Activated CD4-positive, alpha-beta T cell treated with anti-CD3 and anti-CD28 coated beads for 36 hours (primary cell): ENCODE data around the gene ACTR5. TPM values are rescaled to one million over a fixed set of nuclear protein-coding genes. Genes with fewer than 3 reads are reported as not detected.

Source experiments
- ATAC-seq: fragments of 200-7000 bp; cut with Tn5 transposase; one replicate; pipeline ENCODE4 v1.10.0; 2021; ENCODE audit warnings: mild to moderate bottlenecking, moderate library complexity
- CTCF ChIA-PET: fragments of 350-600 bp; sonication (Branson Sonifier 250); formaldehyde crosslinking; loops from one replicate; lab custom pipeline; 2021; ENCODE audit warnings: antibody characterized with exemption; lab: Charles Lee
- POLR2A ChIA-PET: fragments of 350-600 bp; sonication (Branson Sonifier 250); formaldehyde crosslinking; loops from one replicate; lab custom pipeline; 2021; ENCODE audit warnings: antibody characterized with exemption, inconsistent platforms; lab: Charles Lee
- DNase-seq: peaks from one replicate; pipeline ENCODE4 v3.0.0-alpha.2; 2020
- H3K27ac Mint-ChIP-seq: one replicate; pipeline ENCODE4 v1.8.0; 2021; ENCODE audit warnings: mixed read lengths
- H3K27me3 Mint-ChIP-seq: one replicate; pipeline ENCODE4 v1.8.0; 2021; ENCODE audit warnings: mixed read lengths
- H3K36me3 Mint-ChIP-seq: one replicate; pipeline ENCODE4 v1.8.0; 2021; ENCODE audit warnings: low read depth, mixed read lengths
- H3K4me1 Mint-ChIP-seq: one replicate; pipeline ENCODE4 v1.8.0; 2021; ENCODE audit warnings: mixed read lengths
- H3K4me3 Mint-ChIP-seq: one replicate; pipeline ENCODE4 v1.8.0; 2021; ENCODE audit warnings: mild to moderate bottlenecking, moderate library complexity, mixed read lengths
- H3K9me3 Mint-ChIP-seq: one replicate; pipeline ENCODE4 v1.8.0; 2021; ENCODE audit warnings: low read depth, mixed read lengths
- intact Hi-C, 2 experiments: fragments of 100-400 bp; cut with DNase I in 1 of 2; cut with micrococcal nuclease in 1 of 2; formaldehyde crosslinking; loops; one replicate each; pipeline versions ENCODE4 v1.14.2 to v1.15.1; 2022 to 2024; cut with DNase I, micrococcal nuclease
- total RNA-seq, 2 experiments: library from RNA; stranded (reverse); gene quantifications; one replicate each; pipeline ENCODE4 v1.2.3, GENCODE V29; 2021

Gene ACTR5
- 1 to 10 TPM; 6.3 to 8.4 TPM for total RNA-seq

DNA sequence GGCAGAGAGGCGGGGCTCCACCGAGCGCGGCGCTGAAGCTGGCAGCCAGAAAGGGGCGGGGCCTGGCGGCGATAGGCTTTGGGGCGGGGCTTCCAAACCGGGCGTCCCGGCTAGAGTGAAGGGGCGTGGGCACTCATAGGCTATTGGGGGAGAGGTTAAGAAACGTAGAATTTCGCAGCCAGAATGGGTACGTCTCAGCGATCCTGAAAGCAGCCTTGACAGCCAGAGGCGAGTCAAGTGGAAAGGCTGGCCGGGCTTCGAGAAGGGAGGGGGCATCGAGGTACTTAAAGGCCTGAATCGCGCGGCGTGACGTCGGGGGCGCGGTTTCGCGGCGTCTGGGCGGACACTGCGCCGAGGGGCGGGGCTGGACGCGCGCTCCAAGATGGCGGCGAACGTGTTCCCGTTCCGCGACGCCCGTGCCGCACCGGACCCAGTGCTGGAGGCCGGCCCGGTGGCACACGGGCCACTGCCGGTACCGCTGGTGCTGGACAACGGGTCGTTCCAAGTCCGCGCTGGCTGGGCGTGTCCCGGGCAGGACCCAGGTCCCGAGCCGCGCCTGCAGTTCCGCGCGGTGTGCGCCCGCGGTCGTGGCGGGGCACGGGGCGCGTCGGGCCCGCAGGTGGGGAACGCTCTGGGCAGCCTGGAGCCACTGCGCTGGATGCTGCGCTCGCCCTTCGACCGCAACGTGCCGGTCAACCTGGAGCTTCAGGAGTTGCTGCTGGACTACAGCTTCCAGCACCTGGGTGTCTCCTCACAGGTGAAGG lies at the start of gene ACTR5:
TSS of gene ACTR5 (plus strand) at position 364 of the 764 bp plus-strand sequence. CDS start at position 383, 19 bp downstream.
- intact Hi-C loops: loop anchor here (1.0 to 5.0 kb wide), 15 partner anchors 17 to 715 kb away; partner anchors contain the start of genes PPP1R16B (in 2 of the 2), DHX35 (in 1 of the 2), FAM83D (in 1 of the 2) and RALGAPB (in 1 of the 2)
- ATAC-seq: peak; percentile 92
- H3K27me3 Mint-ChIP-seq: no peaks in the 10 kb centered on the region
- DNase-seq: peak; percentile 98
- ChIA-PET POLR2A (interaction anchor here (0.5 to 1.0 kb wide), 2 partner anchors 94 to 116 kb away, joined by 3 to 4 read pairs; no protein-coding TSS in a partner anchor), CTCF (interaction anchor here (0.7 to 6.3 kb wide), 8 partner anchors 10 to 214 kb away, joined by 3 to 33 read pairs (median 4); partner anchors contain the start of gene DHX35)
- peaks cover 8% of the 10 kb centered on the region for H3K36me3 Mint-ChIP-seq
- H3K4me1 Mint-ChIP-seq: peaks cover 22% of the 10 kb centered on the region
- H3K9me3 Mint-ChIP-seq: no peaks in the 10 kb centered on the region
- peak within 1 kb of the TSS; percentile 98 for H3K27ac Mint-ChIP-seq
- peak within 1 kb of the TSS; percentile 91 for H3K4me3 Mint-ChIP-seq

DNA sequence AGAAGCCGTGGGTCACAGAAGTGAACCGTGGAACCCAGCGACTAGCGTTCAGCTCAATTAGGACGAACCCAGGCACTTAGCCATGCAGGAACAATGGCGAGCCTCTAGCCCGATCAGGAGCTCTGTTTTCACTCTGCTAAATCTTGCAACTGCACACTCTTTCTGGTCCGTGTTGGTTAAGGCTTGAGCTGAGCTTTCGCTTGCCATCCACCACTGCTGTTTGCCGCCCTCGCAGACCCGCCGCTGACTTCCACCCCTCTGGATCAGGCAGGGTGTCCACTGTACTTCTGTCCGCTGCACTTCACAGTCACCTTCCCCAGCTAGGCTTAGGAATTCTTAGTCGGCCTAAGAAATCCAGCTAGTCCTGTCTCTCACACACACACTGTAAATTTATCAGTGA lies 49.7 kb upstream of the ACTR5 start:
- intact Hi-C loops: no loop called here
- ATAC-seq (no peak), DNase-seq (no peak)
- H3K27ac Mint-ChIP-seq: no peak overlapping the region
- H3K9me3 Mint-ChIP-seq: no peaks in the 10 kb centered on the region
- POLR2A ChIA-PET: no interaction called here
- CTCF ChIA-PET: interaction anchor here (1.1 kb wide), 1 partner anchor 8 kb away, joined by 3 read pairs; no protein-coding TSS in a partner anchor
- no peak overlapping the region for H3K4me3 Mint-ChIP-seq
- H3K27me3 Mint-ChIP-seq: peaks cover 18% of the 10 kb centered on the region
- H3K4me1 Mint-ChIP-seq: no peaks in the 10 kb centered on the region
- H3K36me3 Mint-ChIP-seq: no peaks in the 10 kb centered on the region

DNA sequence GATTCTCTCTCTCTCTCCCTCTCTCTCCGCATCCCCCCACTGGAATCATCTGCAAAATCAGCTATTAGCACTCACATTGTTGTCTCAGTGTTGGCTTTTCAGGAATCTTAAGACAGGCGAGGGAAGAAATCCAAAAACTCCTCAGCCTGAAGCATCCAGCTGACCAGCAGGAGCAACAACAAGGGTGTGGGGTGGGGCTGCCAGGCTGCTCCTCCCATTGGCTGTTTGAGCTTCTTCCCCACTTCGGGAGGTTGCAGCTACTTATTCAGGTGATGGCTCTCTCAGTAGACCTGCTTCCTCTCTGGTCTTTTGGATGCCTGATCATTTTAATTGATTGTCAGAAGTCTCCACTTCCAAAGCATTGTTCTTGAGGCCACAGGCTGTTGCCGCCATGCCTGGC lies 48.1 kb upstream of the ACTR5 start:
- intact Hi-C loops: no loop called here
- Mint-ChIP-seq H3K4me3 (no peak overlapping the region), H3K9me3 (no peaks in the 10 kb centered on the region), H3K27ac (no peak overlapping the region), H3K27me3 (peaks cover 19% of the 10 kb centered on the region), H3K36me3 (no peaks in the 10 kb centered on the region), H3K4me1 (no peaks in the 10 kb centered on the region)
- ATAC-seq (no peak), DNase-seq (no peak)
- CTCF ChIA-PET: no interaction called here
- POLR2A ChIA-PET: no interaction called here

DNA sequence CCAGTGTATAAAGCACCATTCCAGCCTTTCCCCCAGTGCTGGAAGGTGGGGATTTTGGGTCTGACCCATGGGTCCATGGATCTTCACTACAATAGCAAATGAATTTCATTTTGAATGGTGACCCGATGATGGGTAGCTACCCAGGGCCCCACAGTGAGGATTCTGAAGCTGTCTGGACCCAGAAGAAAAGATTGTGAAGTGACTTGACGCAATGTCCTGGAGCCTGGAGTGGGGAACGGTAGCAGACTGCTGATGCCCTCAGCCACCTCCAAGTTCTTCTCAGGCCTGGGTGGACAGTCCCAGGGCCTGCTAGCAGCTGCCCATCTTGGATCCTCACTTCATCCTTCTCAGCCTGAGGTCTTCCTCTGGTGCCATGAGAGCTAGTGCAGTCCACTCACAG lies 47.3 kb upstream of the ACTR5 start:
- POLR2A ChIA-PET: no interaction called here
- intact Hi-C loops: no loop called here
- no peak for ATAC-seq
- Mint-ChIP-seq H3K4me1 (no peaks in the 10 kb centered on the region), H3K36me3 (no peaks in the 10 kb centered on the region), H3K27ac (no peak overlapping the region), H3K9me3 (no peaks in the 10 kb centered on the region), H3K27me3 (peaks cover 18% of the 10 kb centered on the region), H3K4me3 (no peak overlapping the region)
- CTCF ChIA-PET: no interaction called here
- no peak for DNase-seq

- intact Hi-C loops: no loop called here
- CTCF ChIA-PET: interaction anchor here (0.5 to 1.7 kb wide), 2 partner anchors 21 to 48 kb away, joined by 3 read pairs; no protein-coding TSS in a partner anchor
- POLR2A ChIA-PET: no interaction called here
- ATAC-seq: no peak
- no peaks in the 10 kb centered on the region for H3K36me3 Mint-ChIP-seq
- H3K27ac Mint-ChIP-seq: no peak overlapping the region
- H3K27me3 Mint-ChIP-seq: peaks cover 20% of the 10 kb centered on the region
- no peaks in the 10 kb centered on the region for H3K4me1 Mint-ChIP-seq
- H3K9me3 Mint-ChIP-seq: no peaks in the 10 kb centered on the region
- H3K4me3 Mint-ChIP-seq: no peak overlapping the region
- DNase-seq: no peak
Observed at GRCh38 chr20:38703526-38703925, 44.7 kb upstream of the ACTR5 start.

GRCh38 chr20:38704136-38704535 lies 44.1 kb upstream of the ACTR5 start:
- intact Hi-C loops: no loop called here
- Mint-ChIP-seq H3K27ac (no peak overlapping the region), H3K9me3 (no peaks in the 10 kb centered on the region), H3K27me3 (peaks cover 21% of the 10 kb centered on the region), H3K4me3 (no peak overlapping the region), H3K36me3 (no peaks in the 10 kb centered on the region), H3K4me1 (no peaks in the 10 kb centered on the region)
- ChIA-PET POLR2A (no interaction called here), CTCF (interaction anchor here (0.5 to 1.7 kb wide), 3 partner anchors 21 to 169 kb away, joined by 3 read pairs; no protein-coding TSS in a partner anchor)
- ATAC-seq: no peak
- DNase-seq: no peak

GRCh38 chr20:38706509-38706908 lies 41.8 kb upstream of the ACTR5 start:
- Mint-ChIP-seq H3K9me3 (no peaks in the 10 kb centered on the region), H3K36me3 (no peaks in the 10 kb centered on the region), H3K4me1 (no peaks in the 10 kb centered on the region), H3K4me3 (no peak overlapping the region), H3K27ac (no peak overlapping the region), H3K27me3 (peaks cover 19% of the 10 kb centered on the region)
- CTCF ChIA-PET: interaction anchor here (0.7 to 1.0 kb wide), 2 partner anchors 9 to 26 kb away, joined by 3 read pairs; no protein-coding TSS in a partner anchor
- ATAC-seq (no peak), DNase-seq (no peak)
- intact Hi-C loops: no loop called here
- POLR2A ChIA-PET: no interaction called here

DNA sequence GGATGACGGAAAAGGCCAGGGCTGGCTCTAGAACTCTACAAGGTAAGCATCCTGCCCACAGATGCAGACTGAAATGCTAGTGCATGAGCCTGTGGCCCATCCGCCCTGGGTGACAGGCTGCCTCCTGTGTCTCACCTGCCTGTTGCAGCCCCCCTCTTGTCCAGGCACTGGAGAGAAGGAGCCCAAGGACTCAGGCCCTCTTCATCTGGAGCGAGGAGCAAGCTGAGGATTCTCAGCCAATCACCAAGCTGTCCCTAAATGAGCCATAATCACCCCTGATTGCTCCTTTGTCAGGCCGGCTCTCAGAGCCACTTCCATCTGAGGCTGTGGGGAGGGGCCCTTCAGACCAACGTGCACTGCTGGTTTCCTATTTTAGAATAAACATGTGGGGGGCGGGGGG lies 34.0 kb upstream of the ACTR5 start:
- no peaks in the 10 kb centered on the region for H3K4me1 Mint-ChIP-seq
- peaks cover 47% of the 10 kb centered on the region for H3K27me3 Mint-ChIP-seq
- ChIA-PET POLR2A (no interaction called here), CTCF (no interaction called here)
- no peaks in the 10 kb centered on the region for H3K36me3 Mint-ChIP-seq
- intact Hi-C loops: no loop called here
- DNase-seq: no peak
- no peak for ATAC-seq
- H3K9me3 Mint-ChIP-seq: no peaks in the 10 kb centered on the region
- no peak overlapping the region for H3K27ac Mint-ChIP-seq
- H3K4me3 Mint-ChIP-seq: no peak overlapping the region

GRCh38 chr20:38715646-38716045 lies 32.6 kb upstream of the ACTR5 start:
- DNase-seq (no peak), ATAC-seq (no peak)
- H3K4me3 Mint-ChIP-seq: no peak overlapping the region
- H3K27me3 Mint-ChIP-seq: peaks cover 51% of the 10 kb centered on the region
- H3K9me3 Mint-ChIP-seq: no peaks in the 10 kb centered on the region
- no peaks in the 10 kb centered on the region for H3K4me1 Mint-ChIP-seq
- H3K27ac Mint-ChIP-seq: no peak overlapping the region
- ChIA-PET POLR2A (no interaction called here), CTCF (interaction anchor here (0.6 to 1.8 kb wide), 3 partner anchors 10 to 57 kb away, joined by 3 to 7 read pairs (median 4); no protein-coding TSS in a partner anchor)
- H3K36me3 Mint-ChIP-seq: no peaks in the 10 kb centered on the region
- intact Hi-C loops: no loop called here

GRCh38 chr20:38722683-38723016 lies 25.6 kb upstream of the ACTR5 start:
- Mint-ChIP-seq H3K4me1 (peaks cover 31% of the 10 kb centered on the region), H3K27me3 (peaks cover 80% of the 10 kb centered on the region), H3K36me3 (no peaks in the 10 kb centered on the region), H3K4me3 (no peak overlapping the region), H3K27ac (no peak overlapping the region), H3K9me3 (no peaks in the 10 kb centered on the region)
- CTCF ChIA-PET: interaction anchor here (1.0 to 1.8 kb wide), 4 partner anchors 10 to 89 kb away, joined by 3 to 4 read pairs (median 3); no protein-coding TSS in a partner anchor
- POLR2A ChIA-PET: no interaction called here
- DNase-seq (no peak), ATAC-seq (no peak)
- intact Hi-C loops: loop anchor here in 1 of 2 experiments (10.0 kb wide), 1 partner anchor 48 kb away; no protein-coding TSS in a partner anchor

GRCh38 chr20:38723017-38723847 lies 25.0 kb upstream of the ACTR5 start:
- peak overlapping the region; percentile 13 for H3K4me3 Mint-ChIP-seq
- no peaks in the 10 kb centered on the region for H3K9me3 Mint-ChIP-seq
- H3K4me1 Mint-ChIP-seq: peaks cover 36% of the 10 kb centered on the region
- ChIA-PET POLR2A (no interaction called here), CTCF (interaction anchor here (1.0 to 3.7 kb wide), 6 partner anchors 9 to 89 kb away, joined by 3 to 22 read pairs (median 3); no protein-coding TSS in a partner anchor)
- DNase-seq (peak; percentile 36), ATAC-seq (no peak)
- H3K36me3 Mint-ChIP-seq: no peaks in the 10 kb centered on the region
- intact Hi-C loops: loop anchor here in 1 of 2 experiments (10.0 kb wide), 1 partner anchor 48 kb away; no protein-coding TSS in a partner anchor
- no peak overlapping the region for H3K27ac Mint-ChIP-seq
- H3K27me3 Mint-ChIP-seq: peaks cover 81% of the 10 kb centered on the region
